Measurements from ENCODE around the gene PITHD1. TPM values are rescaled to one million over a fixed set of nuclear protein-coding genes. Genes with fewer than 3 reads are reported as not detected.
A peak's percentile ranks its signal among the peaks of the same experiment; 100 is the strongest.
"Not testable (repeated sequence)": the region's sequence is repeated elsewhere in the genome, so short reads cannot be mapped to it uniquely, and the experiment has no call there.

PITHD1 gene
- total RNA-seq, 1 donor from 2014 or later = 46.7 TPM

GRCh38 chr1:23772854-23773242 is 5.4 kb upstream of the PITHD1 start:
- no peak for DNase-seq (ENCODE audit: low spot score)

- DNase-seq (ENCODE audit: low spot score) = no peak
These were observed 3.9 kb upstream of the PITHD1 start for GRCh38 chr1:23774174-23774880.

- DNase-seq (ENCODE audit: low spot score) = no peak
These were observed 2.0 kb upstream of the PITHD1 start for GRCh38 chr1:23776217-23776616.

- no peak for DNase-seq (ENCODE audit: low spot score)
These were observed 1.7 kb downstream of the PITHD1 start for GRCh38 chr1:23779826-23780371.

GRCh38 chr1:23783141-23783540 is 4.9 kb downstream of the PITHD1 start:
- DNase-seq (ENCODE audit: low spot score) = not testable (repeated sequence)

GRCh38 chr1:23784846-23785245 is 6.6 kb downstream of the PITHD1 start:
- DNase-seq (ENCODE audit: low spot score) = no peak

- no peak for DNase-seq (ENCODE audit: low spot score)
These were observed 9.5 kb downstream of the PITHD1 start for GRCh38 chr1:23787701-23788100.

- DNase-seq (ENCODE audit: low spot score) = no peak
These were observed 10.5 kb downstream of the PITHD1 start for GRCh38 chr1:23788695-23789094.

- DNase-seq (ENCODE audit: low spot score) = peak; percentile 96
These were observed 12.7 kb downstream of the PITHD1 start, which contains the start of gene LYPLA2 for GRCh38 chr1:23790696-23791515. LYPLA2 (plus strand) TSS chr1:23791145; CDS start chr1:23792683, 1,538 bp downstream.

- DNase-seq (ENCODE audit: low spot score) = no peak
These were observed 13.4 kb downstream of the PITHD1 start for GRCh38 chr1:23791516-23792047.

GRCh38 chr1:23792151-23792945 is 14.1 kb downstream of the PITHD1 start:
- no peak for DNase-seq (ENCODE audit: low spot score)

GRCh38 chr1:23793018-23793781 is 15.0 kb downstream of the PITHD1 start:
- no peak for DNase-seq (ENCODE audit: low spot score)

GRCh38 chr1:23793861-23794731 is 15.9 kb downstream of the PITHD1 start:
- no peak for DNase-seq (ENCODE audit: low spot score)

- not testable (repeated sequence) for DNase-seq (ENCODE audit: low spot score)
These were observed 16.5 kb downstream of the PITHD1 start for GRCh38 chr1:23794732-23795182.

- no peak for DNase-seq (ENCODE audit: low spot score)
These were observed 17.7 kb downstream of the PITHD1 start for GRCh38 chr1:23795676-23796465.

- no peak for DNase-seq (ENCODE audit: low spot score)
These were observed 18.5 kb downstream of the PITHD1 start for GRCh38 chr1:23796466-23797271.

GRCh38 chr1:23797478-23798448 is 19.5 kb downstream of the PITHD1 start:
- no peak for DNase-seq (ENCODE audit: low spot score)

Data from umbilical cord (tissue), 2 donors.